ENCODE measurements around the gene RTRAF.

The RTRAF gene

DNA sequence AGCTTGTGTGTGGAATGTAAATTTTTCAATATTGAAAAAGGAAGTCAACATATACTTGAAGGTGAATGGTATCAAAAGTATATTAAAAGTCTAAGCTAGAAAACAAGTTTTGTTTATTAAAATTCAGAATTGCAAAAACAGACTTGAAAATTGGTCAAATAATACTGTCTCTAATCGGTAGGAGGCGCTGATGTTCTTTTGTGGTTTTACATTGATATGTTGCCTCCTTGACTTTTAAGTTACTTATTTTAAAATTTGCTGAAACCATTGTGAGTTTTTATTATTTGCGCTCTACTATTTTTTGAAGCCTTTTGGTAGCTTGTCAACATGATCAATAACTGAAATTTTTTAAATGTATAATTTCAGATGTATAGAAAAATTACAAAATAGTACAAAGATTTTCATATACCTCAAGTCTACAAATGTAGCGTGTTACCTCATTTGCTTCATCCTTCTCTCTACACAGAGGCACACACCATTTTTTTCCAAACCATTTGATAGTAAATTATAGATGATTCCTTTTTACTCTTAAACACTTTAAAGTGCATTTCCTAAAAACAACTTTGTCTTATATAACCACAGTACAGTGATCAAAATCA is 6.9 kb downstream of the RTRAF start:
- no peak for FAIRE-seq

DNA sequence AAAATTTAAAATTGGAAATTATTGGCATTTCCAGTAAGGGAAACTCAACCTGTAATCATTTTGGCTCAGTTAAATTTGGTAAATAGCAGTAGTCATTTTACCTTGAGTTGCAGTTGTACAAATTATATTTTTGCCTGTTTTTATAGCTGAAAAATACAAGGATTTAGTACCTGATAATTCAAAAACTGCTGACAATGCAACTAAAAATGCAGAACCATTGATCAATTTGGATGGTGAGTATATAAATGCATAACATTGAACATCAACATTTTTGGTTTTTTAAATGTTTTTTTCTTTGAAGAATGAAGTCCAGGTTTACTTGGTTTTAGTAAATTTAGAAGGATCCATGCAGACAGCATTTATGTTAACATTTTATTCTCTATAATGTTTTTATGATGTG is 9.0 kb downstream of the RTRAF start:
- no peak for FAIRE-seq

DNA sequence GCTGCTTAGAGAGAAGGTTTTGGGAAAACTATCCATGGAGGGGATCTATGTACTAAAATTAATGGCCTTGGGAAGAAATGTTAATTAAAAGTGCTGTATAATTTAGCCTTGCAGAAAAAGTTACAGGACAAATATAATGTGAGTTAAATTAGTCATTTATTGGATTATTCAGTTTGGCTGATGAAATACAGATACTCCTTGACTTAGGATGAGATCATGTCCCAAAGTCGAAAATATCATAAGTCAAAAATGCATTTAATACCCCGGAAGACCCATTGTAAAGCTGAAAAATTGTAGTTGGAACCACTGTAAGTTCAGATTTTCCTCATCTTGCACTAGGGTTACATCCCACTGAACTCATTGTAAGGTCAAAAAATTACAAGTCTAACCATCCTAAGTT is 9.7 kb downstream of the RTRAF start:
- no peak for FAIRE-seq

DNA sequence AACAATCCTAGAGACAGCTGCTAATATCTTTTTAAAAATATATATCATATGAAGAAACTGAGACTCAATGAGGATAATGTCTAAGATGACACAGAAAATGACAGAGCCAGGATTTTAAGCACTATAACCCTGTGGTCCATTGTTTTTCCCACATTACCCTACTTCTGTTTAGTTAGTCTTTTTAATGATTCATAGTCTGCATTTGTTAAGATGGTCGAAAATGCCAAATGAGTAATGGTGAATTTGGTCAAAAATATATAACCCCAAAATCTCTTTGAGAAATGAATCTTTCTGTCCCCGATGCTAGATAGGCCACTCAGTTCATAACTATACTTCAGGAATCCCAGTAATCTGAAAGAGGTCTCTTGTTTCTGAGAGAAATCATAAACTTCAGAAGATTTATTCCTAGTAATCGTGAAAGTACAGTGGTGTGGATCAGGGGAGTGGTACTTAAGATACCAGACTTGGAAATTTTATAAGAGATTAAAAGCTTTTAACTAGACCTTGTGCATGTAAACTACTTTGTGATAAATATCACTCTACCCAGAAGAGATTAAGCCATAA is 10.8 kb downstream of the RTRAF start:
- FAIRE-seq = no peak

DNA sequence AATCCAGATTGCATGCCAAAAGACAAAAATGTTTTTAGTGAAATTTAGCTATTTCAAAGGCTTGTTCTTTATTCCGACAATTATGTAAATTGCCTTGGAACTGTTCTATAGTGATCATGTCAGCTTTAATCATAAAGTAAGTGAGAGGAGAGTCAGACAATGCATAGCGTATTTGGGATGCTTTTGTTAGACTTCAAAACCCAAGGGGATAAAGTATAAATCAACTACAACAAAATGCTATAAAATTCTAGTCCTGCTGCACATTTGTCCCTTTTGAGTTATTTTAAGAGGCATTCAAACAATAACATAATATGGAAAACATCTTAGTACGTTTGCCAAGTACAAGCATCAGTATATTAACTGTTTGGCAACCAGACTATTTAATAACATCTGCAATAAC is 11.3 kb downstream of the RTRAF start:
- no peak for FAIRE-seq

DNA sequence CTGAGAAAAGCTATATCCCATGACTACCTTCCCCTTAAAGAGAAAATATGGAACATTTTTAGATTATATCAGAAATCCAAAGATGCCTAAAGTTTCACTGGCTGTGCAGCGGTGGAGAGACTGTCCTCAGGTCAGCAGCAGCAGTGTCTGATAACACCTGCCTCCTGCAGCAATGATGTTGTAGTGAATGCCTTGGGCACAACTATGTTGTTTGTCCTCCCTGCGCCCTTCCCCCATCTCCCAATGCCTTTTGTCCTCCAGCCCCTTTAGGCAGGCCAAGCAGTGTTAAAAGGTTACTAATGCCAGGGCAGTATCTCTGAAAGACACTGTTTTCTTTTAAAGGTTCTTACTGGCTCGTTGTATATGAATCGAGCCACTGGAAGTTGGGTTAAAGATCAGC is 13.2 kb downstream of the RTRAF start:
- FAIRE-seq = no peak

DNA sequence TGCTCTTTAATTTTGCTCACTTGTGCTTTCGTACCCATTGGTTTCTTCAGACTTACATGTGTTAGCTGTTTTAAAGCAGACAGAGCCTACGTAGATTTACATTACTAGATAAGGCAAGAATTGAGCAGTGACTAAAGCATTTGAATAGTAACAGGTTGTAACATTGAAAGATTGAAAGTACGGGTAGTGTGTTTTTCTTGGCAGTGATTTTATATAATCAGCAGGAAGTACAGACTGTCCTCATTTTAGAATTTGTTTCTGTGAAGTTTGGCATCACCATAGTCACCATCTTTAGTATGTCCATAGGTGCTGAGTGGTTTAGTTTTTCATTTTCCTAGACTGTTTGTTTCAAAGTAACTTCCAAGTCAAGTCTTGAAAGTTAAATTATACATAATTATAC is 14.0 kb downstream of the RTRAF start:
- FAIRE-seq = no peak

DNA sequence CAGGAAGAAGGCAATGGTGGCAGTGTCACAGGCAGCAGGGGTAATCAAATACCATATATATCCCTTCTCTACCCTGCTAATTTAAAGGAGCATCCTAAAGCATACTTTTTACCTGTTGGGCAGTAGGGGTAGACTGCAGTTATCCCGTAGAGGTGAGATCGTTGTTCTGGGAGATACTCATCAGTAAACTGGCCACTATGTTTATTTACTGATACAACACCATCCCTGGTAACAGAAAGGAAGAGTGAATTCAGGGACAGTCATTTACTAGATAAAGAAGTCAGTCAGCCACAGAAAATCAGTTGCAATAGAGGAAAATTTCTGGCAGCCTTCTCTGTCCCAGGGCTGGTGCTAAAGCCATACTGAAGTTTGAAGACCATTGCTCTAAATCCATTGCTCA is 16.3 kb downstream of the RTRAF start:
- no peak for FAIRE-seq

DNA sequence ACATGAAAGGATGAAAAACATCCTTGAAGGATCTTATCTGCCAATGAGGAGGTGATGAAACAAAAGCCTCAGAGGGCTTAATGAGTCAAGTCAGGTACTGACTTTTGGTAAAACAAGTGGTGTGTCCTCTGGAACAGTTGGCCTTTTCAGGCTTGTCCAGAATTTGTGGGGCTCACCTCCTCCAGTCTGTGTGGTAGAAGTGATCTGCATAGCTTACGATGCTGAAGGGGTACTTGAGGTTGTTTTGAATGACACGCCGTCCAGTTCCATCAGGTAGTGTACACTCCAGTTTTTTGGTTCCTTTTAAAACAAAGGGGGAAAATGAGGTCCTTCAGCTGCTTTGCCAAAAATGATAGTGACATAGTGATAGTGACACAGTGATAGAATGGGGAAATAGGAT is 17.0 kb downstream of the RTRAF start:
- FAIRE-seq = no peak

DNA sequence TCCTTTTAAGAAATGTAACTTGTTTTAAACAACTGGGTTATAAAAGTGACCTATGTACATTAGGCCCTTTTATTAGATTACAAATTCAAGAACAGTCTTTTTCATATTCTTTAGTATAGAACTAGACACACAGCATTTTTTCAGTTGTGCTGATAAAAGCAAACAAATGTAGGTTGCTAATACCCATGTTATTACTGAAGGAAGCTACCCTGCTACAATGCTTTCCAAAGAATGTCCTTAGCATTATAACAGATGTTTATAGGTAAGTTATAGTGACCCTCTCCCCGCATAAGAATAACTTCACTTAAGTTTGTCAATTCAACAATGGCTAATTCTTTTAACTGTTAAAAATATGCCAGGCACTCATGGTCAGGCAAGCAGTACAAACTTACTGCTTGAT is 17.9 kb downstream of the RTRAF start:
- no peak for FAIRE-seq

DNA sequence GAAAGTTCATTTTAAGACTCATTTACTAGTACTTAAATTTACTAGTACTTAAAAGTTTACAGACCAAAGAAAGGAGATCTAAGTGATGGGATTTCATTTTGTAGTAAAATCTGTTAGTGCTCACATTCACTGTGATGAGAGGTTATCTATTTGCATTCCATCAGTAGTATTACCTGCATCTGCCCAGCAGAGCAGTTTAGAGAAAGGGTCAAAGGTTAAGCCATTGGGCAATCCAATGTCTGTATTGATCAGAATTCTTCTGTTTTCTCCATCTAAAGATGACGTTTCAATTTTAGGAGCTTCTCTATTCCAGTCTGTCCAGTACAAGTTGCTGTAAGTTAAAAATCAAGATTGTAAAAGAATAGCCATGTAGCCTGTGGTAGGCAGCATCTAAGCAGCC is 18.3 kb downstream of the RTRAF start:
- FAIRE-seq = no peak

DNA sequence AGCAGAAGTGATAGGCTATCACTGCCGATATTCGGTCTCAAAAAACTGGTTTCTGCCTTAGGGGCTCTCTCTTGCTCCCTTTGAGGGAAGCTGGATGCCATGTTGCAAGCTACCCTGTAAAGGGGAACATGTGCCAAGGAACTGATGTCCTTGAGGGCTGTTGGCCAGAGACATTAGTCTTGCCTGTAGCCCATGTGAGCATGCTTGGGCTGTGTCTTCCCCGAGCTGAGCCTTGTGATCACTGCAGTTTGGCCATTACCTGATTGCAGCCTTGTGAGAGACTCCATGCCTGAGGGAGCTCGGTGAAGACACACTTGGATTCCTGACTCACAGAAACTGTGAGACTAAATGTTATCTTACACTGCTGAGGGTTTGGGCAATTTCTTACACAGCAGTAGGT is 18.8 kb downstream of the RTRAF start:
- FAIRE-seq = no peak

DNA sequence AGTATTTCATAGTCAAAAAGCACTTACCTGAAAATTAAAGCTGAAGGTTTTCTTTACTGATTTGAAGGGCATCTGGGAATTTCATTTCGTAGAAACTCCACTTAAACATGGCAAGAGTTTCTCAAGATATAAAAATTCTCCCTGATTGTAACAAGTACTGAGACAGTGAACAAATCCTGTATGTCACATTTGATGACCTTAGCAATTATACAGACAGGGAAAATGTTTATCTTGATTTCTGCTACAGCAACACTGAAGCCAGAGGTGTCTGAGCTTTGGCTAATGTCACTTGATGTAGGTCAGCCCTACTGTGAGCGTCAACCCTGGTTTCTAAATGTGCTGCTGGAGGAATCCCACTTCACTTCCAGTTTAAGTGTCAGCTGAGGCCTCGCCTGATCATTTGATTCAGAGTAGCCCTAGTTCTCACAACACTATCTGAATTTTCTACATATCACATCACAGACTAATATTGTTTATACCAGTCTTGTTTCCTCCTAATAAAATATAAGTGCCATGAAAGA is 20.9 kb downstream of the RTRAF start:
- no peak for FAIRE-seq

DNA sequence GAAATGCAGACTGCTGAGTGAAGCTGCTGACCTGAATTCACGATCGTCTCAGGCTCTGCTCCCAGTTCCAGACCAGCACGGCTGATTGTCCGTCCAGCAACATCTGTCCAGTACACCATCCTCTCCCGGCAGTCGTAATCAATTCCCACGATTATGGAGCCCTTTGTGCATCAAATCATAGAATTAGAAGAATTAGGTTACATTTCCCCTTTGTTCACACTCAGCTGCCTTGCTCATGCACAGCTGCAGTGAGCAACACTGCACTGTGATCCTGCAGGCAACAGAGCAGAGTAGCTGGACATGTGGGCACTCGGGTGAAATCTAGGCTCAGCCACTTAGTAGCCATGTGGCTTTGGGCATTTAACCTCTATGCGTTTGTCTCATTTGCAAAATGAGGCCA is 22.2 kb downstream of the RTRAF start:
- no peak for FAIRE-seq

DNA sequence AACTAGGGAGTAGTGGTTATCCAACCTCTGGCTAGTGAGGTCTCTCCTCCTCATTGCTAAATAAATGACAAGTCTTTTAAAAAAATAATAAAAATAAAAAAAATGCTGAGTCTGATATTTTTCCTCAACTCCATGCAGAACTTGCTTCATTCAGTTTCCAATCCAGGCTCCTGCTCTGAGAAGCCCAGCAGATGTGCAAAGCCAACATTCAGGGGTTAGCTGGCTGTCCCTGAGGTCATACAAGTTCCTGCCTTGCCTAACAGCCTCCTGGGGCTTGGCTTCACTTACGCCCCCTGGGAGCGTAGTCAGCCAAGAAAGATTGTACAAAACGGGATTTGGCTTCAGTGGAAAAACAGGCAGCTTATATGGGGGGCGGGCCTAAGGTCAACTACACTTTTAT is 23.3 kb downstream of the RTRAF start:
- no peak for FAIRE-seq

DNA sequence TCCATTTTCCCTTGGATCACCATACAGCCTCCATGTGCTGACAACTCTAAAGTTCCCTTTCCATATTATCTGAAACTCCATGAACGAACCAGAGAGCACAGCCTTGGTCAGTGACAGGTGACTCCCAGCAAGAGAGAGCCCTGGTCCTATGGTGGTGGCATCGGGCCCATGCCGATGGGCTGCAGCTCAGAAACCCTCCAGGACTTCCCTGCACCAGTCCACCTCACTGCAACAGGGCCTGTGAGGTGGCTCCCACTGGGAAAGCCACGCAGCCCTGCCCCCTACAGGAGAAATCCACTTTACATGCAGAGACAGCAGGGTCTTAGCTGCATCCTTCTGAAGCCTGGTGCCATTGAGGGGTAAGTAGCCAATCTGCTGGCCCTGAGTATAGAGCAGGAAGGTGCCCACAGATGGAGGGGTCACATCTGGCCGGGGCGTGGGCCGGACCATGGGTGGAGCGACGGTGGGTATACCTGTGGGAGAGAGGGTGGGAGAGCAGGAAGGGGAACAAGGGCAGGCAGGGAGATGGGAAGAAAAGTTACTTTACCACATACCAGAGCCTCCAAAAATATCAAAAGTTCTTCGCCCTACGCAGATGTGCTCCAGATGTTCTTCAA is 24.7 kb downstream of the RTRAF start:
- FAIRE-seq = no peak

DNA sequence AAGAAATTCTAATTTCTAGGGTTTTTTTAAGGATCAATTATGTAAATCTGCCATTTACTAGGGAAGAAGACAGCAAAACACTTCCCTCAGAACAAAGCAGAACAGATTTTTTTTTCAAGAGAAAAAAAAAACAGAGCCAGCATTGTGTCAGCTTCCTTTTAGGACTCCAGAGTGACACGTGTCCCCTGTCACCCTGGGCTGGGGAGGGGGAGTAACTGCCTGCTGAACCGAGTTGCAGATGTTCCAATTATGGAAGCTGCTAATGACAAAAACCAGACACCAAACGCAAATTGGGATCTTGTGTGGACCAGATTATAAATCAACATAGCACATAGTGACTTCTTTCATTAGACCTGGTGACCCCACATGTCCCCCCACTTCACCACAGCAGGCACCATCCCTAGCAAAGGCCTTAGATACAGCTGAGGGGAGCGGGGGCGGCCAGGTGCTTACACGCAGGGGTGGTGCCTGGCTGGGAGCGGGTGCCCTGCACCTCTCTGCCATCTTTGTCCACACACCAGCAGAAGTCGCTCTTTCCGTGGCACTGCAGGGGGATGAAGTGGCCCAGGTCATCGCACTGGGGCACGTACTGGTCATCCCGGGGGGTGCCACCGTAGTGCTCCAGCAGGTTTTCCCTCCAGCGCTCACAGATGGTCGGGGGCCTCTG is 25.4 kb downstream of the RTRAF start:
- FAIRE-seq = no peak

DNA sequence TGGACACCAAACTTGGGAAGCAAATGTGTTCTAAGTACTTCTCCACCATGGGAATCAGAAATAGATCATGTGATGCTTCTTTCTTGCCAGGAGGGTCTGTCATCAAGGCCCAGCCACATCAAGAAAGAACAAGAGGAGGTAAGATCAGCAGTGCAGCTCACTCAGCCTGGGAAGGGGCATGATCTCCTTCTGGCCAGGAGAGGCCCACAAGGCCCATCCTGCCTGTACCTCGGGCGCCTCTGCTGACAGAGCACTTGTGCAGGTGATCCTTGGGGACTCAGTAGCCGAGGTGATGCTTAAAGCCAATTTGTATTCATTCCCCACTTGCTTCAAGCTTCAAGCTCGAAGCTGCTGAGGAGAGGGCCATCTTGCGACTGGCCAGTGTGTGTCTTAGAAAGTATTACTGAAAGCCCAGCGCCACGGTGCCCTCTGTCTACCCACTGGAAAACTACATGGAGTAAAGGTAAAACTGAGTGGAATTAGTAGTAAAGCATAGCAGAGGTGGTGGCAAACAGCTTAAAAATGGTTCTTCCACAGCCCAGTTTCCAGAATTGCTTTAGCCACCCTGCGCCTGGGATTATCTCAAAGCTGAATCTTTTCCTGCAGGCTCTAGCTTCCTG is 26.2 kb downstream of the RTRAF start:
- no peak for FAIRE-seq

DNA sequence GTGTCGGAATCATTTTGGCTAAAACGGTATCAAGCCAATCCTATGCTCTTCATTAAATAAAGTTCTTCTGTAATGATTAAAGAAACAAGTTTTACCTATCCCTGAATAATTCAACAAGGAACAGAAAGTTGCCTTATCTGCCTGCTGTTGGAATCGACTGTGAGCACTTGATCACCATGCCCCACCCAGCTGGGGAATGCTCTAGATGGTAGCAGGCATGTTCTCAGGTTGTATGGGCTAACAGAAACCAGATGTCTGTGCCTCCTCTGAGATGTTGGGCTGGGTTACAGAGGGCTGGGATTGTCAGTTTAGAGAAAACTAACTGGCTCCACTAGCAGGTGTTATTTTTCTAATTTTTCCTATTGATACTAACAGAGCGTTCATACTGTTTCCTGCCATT is 28.9 kb downstream of the RTRAF start:
- no peak for FAIRE-seq

DNA sequence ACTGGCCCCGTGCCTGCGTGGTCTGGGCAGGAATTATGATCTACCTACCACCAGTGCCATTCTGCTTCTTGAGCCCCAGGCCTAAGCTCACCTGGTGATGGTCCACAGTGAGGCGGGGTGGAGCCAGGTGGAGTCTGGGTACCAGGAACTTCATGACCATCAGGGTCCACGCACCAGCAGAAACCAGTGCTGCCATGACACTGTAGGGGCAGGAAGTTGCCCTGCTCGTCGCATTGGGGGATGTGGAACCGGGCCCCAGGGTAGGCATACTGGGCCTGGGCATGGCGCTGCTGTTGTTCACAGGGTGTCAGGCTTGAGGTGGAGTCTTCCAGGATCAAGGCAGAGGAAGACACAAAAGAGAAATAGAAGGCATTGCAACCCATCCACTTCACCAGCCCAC is 29.6 kb downstream of the RTRAF start:
- no peak for FAIRE-seq

DNA sequence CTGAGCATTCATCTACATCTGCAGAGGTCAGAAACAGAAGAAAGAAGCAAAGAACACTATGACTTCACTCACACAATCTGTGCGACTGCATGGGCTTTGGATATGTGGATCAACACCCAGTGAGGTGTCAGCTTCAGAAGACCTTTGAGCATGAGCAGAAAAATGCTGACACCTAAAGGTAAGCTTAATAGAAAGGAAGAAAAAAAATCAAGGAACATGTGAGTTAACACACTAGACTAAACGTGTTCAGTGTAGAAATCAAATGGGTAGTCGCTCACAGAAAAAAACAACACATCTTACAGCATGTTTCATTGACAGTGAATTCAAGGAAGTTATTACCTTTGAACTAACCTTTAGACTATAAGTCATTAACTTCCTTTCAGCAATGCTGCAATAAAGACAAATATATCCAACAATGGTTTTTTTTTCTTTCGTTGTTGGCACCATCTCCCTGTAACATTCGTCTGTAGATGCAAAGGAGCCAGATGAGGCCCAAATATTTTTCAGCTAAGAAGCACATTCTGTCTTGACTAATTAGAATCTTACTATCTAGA is 30.9 kb downstream of the RTRAF start:
- no peak for FAIRE-seq

DNA sequence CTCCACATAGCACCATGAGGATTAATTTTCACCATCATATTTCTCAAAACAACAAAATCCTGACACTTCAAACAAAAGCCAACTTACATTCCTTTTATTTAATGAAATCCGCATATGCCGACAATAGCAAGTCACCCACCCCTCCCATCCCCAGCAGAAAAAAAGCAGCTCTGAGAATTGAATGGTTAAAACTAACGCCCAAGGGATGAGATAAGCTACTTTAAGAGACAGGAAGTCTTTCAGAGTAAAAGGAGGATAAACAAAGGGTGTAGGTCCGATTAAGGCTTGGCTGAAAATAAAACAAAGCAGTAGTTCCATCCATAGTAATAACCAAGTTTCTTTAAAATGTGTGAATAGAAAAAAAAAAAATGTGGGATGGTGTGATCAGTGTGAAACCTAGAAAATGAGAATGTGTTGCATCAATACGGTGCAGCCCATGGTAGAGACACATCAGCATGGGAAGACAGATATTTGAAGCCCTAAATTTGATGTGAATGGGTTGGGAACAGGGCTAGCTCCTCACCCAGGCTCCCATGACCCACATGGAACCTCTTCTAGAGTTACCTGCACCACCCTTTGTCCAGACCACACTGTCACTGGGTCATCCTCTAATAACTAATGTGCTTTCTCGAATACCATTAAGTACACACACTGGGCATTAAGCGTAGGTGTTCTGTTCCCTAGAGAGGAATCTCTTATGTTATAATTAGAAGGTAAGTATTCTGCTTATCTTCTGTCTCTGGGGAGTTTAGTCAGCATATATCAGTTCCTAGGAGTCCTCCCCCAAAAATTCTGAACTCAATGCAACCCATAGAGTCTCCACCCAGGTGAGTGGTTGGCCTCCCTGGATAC is 31.7 kb downstream of the RTRAF start:
- no peak for FAIRE-seq

All from colon (tissue), 2 donors.